K562 (cell line): Measurements from ENCODE around the gene RPP38. TPM values are rescaled to one million over a fixed set of nuclear protein-coding genes. Genes with fewer than 3 reads are reported as not detected.

Experiments used
- E4F1 ChIP-seq: fragments of 250-450 bp; sonication (Bioruptor Pico); IDR thresholded peaks from 2 replicates; pipeline ENCODE4 v1.5.0; 2021; ENCODE audit warnings: mild to moderate bottlenecking, borderline replicate concordance
- HINFP ChIP-seq: fragments of 450-650 bp; conservative IDR thresholded peaks from 2 replicates; pipeline ENCODE4 v1.6.1; 2016; ENCODE audit warnings: missing genetic modification characterization, low read depth, mild to moderate bottlenecking, control low read depth, missing compliant biosample characterization
- MAX ChIP-seq: sonication (generic); formaldehyde crosslinking; IDR thresholded peaks from 2 replicates; pipeline ENCODE4 v1.9.0; 2022; ENCODE audit warnings: mild to moderate bottlenecking, missing genetic modification reagents
- MBD1 ChIP-seq: fragments of 250-450 bp; sonication (Bioruptor Pico); IDR thresholded peaks from 2 replicates; pipeline ENCODE4 v1.8.0; 2022; ENCODE audit warnings: inconsistent platforms
- MGA ChIP-seq: fragments of 450-650 bp; IDR thresholded peaks from 2 replicates; pipeline ENCODE4 v1.6.1; 2016; ENCODE audit warnings: mild to moderate bottlenecking, moderate library complexity
- MYC ChIP-seq, 2 experiments: fragments of 250-450 bp in 1 of 2; sonication (Bioruptor Pico) in 1 of 2; IDR thresholded peaks; 2 replicates each; pipeline versions ENCODE4 v1.5.1 to v1.6.1; 2012 to 2021; ENCODE audit warnings: low read depth in 2 of 2, borderline replicate concordance in 1 of 2, improper control_type of control experiment in 1 of 2, low read length in 1 of 2, mild to moderate bottlenecking in 1 of 2, moderate library complexity in 1 of 2
- NFE2 ChIP-seq: IDR thresholded peaks from 2 replicates; pipeline ENCODE4 v1.6.1; 2014; ENCODE audit warnings: antibody characterized with exemption, low read depth
- polyA plus RNA-seq, 8 experiments: library from polyadenylated mRNA; depleted of rRNA in 4 of 8; stranded (reverse) in 5 of 8; unstranded in 3 of 8; fragments of >200 nt; fragmentation: Nextera tagmentation in 2 of 8; fragmentation: Illumina TruSeq in 1 of 8; extraction: Ambion mirVana in 2 of 8; extraction: Trizol in 1 of 8; gene quantifications; 2 replicates each; pipeline versions ENCODE4 v1.2.1 to v1.2.3, GENCODE V29; 2011 to 2014; ENCODE audit warnings: inconsistent platforms in 1 of 8, missing spikeins in 1 of 8
- total RNA-seq, 7 experiments: library from RNA; depleted of rRNA in 6 of 7; stranded (reverse); fragments of >200 nt in 6 of 7; fragmentation: Illumina TruSeq in 2 of 7; extraction: Trizol in 2 of 7; gene quantifications; 2 replicates each; pipeline versions ENCODE4 v1.2.1 to v1.2.3, GENCODE V29; 2011 to 2021; ENCODE audit warnings: low replicate concordance in 1 of 7

The RPP38 gene
- total and polyA plus RNA-seq, 9 of the 15 experiments (the other 6 are each of a cell fraction or from before 2014, with no cell fraction given): 26.3 to 58.6 (median 33.8) TPM

GRCh38 chr10:15097011-15097812 lies at the start of gene RPP38 (continued):
- TF ChIP-seq MGA: peak; percentile 90
- TF ChIP-seq E4F1: no peak
- peak; percentile 90 for TF ChIP-seq MYC (IDR thresholded peaks at IDR 0.05; ENCODE audit: low read depth, low read length)
- no peak; the same call in 1 of the 2 replicates for TF ChIP-seq MYC (CRISPR knock-in tag; IDR thresholded peaks at IDR 0.05; ENCODE audit: borderline replicate concordance, low read depth)
- peak; percentile 81 for TF ChIP-seq MAX (CRISPR knock-in tag)
- TF ChIP-seq MBD1 (CRISPR knock-in tag): no peak
- no peak for TF ChIP-seq HINFP (tag)
- 0 out of 2 replicates have a peak, but pooled peaks have one; percentile 27 for TF ChIP-seq NFE2
